Measurements from ENCODE around the gene PCSK4.
A peak's percentile ranks its signal among the peaks of the same experiment; 100 is the strongest.
"Not testable (repeated sequence)": the region's sequence is repeated elsewhere in the genome, so short reads cannot be mapped to it uniquely, and the experiment has no call there.

PCSK4 gene

DNA sequence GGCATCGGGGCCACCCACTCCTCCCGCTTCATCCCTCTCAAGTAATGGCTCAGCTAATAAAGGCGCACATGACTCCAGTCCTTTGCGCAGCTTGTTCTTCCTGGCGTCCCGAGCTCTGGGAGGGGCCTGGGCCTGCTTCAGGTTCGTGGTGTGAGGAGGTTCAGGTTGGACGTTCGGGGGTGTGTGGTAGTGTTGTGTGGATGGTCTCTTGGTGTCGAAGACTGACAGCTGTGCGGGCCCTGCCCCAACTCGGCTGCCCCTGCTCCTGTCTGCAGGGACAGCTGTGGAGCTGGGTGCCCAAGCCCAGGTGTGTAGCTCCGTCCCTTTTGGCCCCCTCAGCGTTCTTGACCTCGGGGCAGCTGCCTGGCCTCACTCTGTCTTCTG, 49.7 kb downstream of the PCSK4 start:
- no peak overlapping the region for H2AFZ ChIP-seq (ENCODE audit: low read depth, low read length)
- H3K4me1 ChIP-seq (ENCODE audit: insufficient read depth, low read length), result peaks cover 17% of the 10 kb centered on the region
- no peak overlapping the region for H3K4me3 ChIP-seq (ENCODE audit: low read length)
- no peaks in the 10 kb centered on the region for H3K27me3 ChIP-seq (ENCODE audit: insufficient read depth, low read length)
- peaks cover 40% of the 10 kb centered on the region for H3K36me3 ChIP-seq (ENCODE audit: insufficient read depth, low read length)
- H3K9me3 ChIP-seq (ENCODE audit: low read length), result no peaks in the 10 kb centered on the region

DNA sequence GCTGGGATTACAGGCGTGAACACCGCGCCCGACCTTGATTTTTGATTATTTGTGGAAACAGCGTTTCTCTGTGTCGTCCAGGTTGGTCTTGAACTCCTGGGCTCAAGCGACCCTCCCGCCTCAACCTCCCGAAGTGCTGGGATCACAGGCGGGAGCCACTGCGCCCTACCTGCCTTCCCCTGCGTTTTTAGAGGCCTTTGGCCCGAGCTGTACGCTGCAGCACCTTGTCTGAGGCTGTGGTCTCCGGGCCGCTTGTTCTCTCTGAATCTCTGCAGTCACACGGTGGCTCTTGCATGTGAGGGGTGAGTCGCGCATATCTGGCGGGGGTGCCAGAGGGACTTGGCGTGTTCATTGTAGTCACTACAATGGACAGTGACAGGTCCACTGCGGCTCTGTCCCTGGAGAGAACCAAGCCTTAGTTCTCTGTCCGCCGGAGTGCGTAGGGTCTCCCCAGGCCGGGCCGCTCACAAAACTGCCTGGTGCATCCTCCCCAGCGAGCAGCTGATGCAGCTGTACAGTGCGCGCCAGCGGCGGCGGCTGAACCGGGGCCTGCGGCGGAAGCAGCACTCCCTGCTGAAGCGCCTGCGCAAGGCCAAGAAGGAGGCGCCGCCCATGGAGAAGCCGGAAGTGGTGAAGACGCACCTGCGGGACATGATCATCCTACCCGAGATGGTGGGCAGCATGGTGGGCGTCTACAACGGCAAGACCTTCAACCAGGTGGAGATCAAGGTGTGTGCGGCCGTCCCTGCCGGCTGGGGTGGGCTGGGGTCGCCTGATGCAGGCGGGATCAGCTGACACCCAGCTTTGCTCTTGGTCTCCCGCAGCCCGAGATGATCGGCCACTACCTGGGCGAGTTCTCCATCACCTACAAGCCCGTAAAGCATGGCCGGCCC, 50.4 kb downstream of the PCSK4 start:
- H3K27me3 ChIP-seq (ENCODE audit: insufficient read depth, low read length); H2AFZ ChIP-seq (ENCODE audit: low read depth, low read length); H3K9me3 ChIP-seq (ENCODE audit: low read length): not testable (repeated sequence)
- Histone ChIP-seq H3K36me3 (ENCODE audit: insufficient read depth, low read length) (peaks cover 44% of the 10 kb centered on the region), H3K4me1 (ENCODE audit: insufficient read depth, low read length) (peaks cover 19% of the 10 kb centered on the region), H3K4me3 (ENCODE audit: low read length) (peak overlapping the region; percentile 89)

- H3K9me3 ChIP-seq (ENCODE audit: low read length), result no peaks in the 10 kb centered on the region
- H2AFZ ChIP-seq (ENCODE audit: low read depth, low read length), result no peak overlapping the region
- H3K4me3 ChIP-seq (ENCODE audit: low read length), result peak overlapping the region; percentile 89
- peaks cover 52% of the 10 kb centered on the region for H3K36me3 ChIP-seq (ENCODE audit: insufficient read depth, low read length)
- H3K27me3 ChIP-seq (ENCODE audit: insufficient read depth, low read length), result no peaks in the 10 kb centered on the region
- peaks cover 18% of the 10 kb centered on the region for H3K4me1 ChIP-seq (ENCODE audit: insufficient read depth, low read length)
Observed at GRCh38 chr19:1438933-1439354, 51.2 kb downstream of the PCSK4 start.

DNA sequence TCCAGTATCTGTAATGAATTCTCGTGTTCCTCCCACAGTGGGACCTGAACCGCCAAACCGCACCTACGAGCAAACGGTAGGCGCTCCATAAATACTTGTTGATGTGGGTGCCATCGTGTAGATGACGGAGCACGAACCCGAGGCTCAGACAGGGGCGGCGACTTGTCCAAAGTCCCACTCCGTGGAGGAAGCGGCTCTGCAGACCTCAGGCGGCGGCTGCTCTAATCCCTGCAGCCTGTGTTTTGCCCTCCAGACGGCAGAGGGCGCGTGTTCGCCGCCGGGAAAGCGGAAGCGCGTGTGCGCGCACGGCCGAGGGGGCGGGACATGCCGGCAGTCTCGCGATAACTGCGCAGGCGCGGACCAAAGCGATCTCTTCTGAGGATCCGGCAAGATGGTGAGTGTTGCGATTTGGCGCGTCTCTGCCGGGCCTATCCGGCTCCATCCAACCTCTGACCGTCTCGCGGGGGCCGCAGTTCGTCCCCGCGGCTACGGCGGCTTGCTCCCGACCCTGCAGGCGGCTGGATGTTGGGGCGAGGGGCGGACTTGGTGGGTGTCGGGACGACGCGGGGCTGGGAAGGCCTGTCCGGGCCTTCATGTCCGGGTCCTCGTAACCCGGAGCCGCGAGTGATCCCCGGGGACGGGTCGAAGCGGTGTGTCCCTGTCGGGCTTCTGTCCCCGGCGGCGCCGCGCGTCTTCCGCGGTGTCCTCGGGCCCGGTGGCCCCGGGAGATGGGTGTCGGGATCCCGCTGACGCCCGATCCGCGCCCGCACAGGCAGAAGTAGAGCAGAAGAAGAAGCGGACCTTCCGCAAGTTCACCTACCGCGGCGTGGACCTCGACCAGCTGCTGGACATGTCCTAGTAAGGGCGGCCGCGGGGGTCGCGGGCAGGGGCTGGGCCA, 51.9 kb downstream of the PCSK4 start, which contains the start of gene RPS15:
TSS of gene RPS15 (plus strand) at position 362 of the 898 bp plus-strand sequence. CDS start at position 392, 30 bp downstream.
- peaks cover 59% of the 10 kb centered on the region for H3K36me3 ChIP-seq (ENCODE audit: insufficient read depth, low read length)
- H3K27me3 ChIP-seq (ENCODE audit: insufficient read depth, low read length), result no peaks in the 10 kb centered on the region
- H3K9me3 ChIP-seq (ENCODE audit: low read length), result no peaks in the 10 kb centered on the region

DNA sequence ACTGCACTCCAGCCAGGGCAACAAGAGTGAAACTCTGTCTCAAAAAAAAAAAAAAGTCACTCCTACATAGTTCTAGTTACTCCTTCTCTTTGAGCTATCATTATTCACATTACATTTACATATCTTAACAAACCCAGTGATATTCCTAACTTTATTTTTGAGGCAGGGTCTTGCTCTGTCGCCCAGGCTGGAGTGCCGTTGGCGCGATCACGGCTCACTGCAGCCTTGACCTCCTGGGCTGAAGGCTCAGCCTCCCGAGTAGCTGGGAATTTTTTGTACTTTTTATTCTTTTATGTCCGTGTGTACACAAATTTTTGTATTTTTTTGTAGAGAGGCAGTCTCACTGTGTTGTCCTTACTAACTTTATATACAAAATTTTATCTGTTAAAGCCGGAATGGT, 52.5 kb downstream of the PCSK4 start:
- Histone ChIP-seq H2AFZ (ENCODE audit: low read depth, low read length) (no peak overlapping the region), H3K4me1 (ENCODE audit: insufficient read depth, low read length) (peaks cover 18% of the 10 kb centered on the region), H3K4me3 (ENCODE audit: low read length) (no peak overlapping the region), H3K9me3 (ENCODE audit: low read length) (no peaks in the 10 kb centered on the region), H3K36me3 (ENCODE audit: insufficient read depth, low read length) (peaks cover 65% of the 10 kb centered on the region), H3K27me3 (ENCODE audit: insufficient read depth, low read length) (no peaks in the 10 kb centered on the region)

More for the DNA sequence above, 51.9 kb downstream of the PCSK4 start, which contains the start of gene RPS15:
- Histone ChIP-seq H2AFZ (ENCODE audit: low read depth, low read length) (no peak within 1 kb of the TSS), H3K4me3 (ENCODE audit: low read length) (peak within 1 kb of the TSS; percentile 89), H3K4me1 (ENCODE audit: insufficient read depth, low read length) (peaks cover 18% of the 10 kb centered on the region)

DNA sequence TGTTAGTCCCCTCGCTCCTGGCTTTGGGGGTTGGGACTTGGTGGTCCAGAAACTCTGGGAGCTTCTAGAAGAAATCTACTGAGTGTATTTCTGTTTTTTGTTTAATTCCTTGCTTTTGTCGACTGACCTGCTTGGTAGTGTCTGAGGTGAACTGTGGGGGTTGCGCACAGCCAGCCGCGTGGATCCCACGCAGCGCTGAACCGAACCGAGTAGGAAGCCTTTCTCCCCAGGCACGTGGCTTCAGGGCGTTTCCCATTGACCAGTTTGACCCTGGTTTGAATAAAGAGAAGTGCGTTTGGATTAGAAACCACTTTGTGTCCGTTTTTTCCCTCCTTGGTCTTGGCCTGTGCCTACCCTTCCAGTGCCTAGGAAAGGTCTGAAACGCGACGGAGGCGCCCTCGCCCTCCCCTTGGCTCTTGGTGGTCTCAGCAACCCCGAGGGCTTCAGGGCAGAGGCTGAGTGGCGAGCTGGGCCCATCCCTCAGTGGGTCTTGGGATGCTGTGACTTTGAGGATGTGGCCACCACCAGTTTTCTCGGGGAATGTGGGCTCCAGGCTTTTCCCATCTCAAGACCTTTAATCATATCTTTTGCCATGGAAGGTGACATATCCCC, 54.7 kb downstream of the PCSK4 start:
- no peaks in the 10 kb centered on the region for H3K9me3 ChIP-seq (ENCODE audit: low read length)
- no peaks in the 10 kb centered on the region for H3K27me3 ChIP-seq (ENCODE audit: insufficient read depth, low read length)
- H3K4me3 ChIP-seq (ENCODE audit: low read length), result no peak overlapping the region
- H2AFZ ChIP-seq (ENCODE audit: low read depth, low read length), result no peak overlapping the region
- H3K36me3 ChIP-seq (ENCODE audit: insufficient read depth, low read length), result peaks cover 57% of the 10 kb centered on the region
- peaks cover 16% of the 10 kb centered on the region for H3K4me1 ChIP-seq (ENCODE audit: insufficient read depth, low read length)

- H3K27me3 ChIP-seq (ENCODE audit: insufficient read depth, low read length), result no peaks in the 10 kb centered on the region
- H3K9me3 ChIP-seq (ENCODE audit: low read length), result no peaks in the 10 kb centered on the region
- H2AFZ ChIP-seq (ENCODE audit: low read depth, low read length), result no peak overlapping the region
- peaks cover 56% of the 10 kb centered on the region for H3K36me3 ChIP-seq (ENCODE audit: insufficient read depth, low read length)
- no peak overlapping the region for H3K4me3 ChIP-seq (ENCODE audit: low read length)
- H3K4me1 ChIP-seq (ENCODE audit: insufficient read depth, low read length), result peaks cover 10% of the 10 kb centered on the region
Observed at GRCh38 chr19:1434577-1435060, 55.5 kb downstream of the PCSK4 start.

DNA sequence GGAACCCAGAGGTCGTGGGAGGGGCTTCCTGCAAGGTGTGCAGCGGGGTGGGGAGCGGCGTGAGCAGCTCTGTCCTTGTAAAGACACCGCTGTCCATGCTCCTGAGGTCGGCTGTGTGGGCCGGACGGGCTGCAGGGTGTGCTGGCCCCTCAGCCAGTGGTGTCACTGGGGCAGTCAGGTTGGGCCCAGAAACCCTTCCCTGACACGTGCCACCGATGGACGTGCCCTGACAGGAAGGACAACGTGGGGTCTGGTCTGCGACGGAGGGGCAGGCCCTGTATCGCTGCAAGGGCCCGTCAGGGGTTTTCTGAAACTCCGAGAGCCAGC, 56.1 kb downstream of the PCSK4 start:
- Histone ChIP-seq H3K4me1 (ENCODE audit: insufficient read depth, low read length) (peaks cover 4% of the 10 kb centered on the region), H2AFZ (ENCODE audit: low read depth, low read length) (no peak overlapping the region), H3K27me3 (ENCODE audit: insufficient read depth, low read length) (no peaks in the 10 kb centered on the region), H3K36me3 (ENCODE audit: insufficient read depth, low read length) (peaks cover 56% of the 10 kb centered on the region), H3K9me3 (ENCODE audit: low read length) (no peaks in the 10 kb centered on the region), H3K4me3 (ENCODE audit: low read length) (no peak overlapping the region)

GRCh38 chr19:1433119-1434039, 56.8 kb downstream of the PCSK4 start:
- Histone ChIP-seq H2AFZ (ENCODE audit: low read depth, low read length) (no peak overlapping the region), H3K4me3 (ENCODE audit: low read length) (no peak overlapping the region), H3K4me1 (ENCODE audit: insufficient read depth, low read length) (peaks cover 3% of the 10 kb centered on the region), H3K27me3 (ENCODE audit: insufficient read depth, low read length) (no peaks in the 10 kb centered on the region), H3K9me3 (ENCODE audit: low read length) (no peaks in the 10 kb centered on the region), H3K36me3 (ENCODE audit: insufficient read depth, low read length) (peaks cover 61% of the 10 kb centered on the region)

DNA sequence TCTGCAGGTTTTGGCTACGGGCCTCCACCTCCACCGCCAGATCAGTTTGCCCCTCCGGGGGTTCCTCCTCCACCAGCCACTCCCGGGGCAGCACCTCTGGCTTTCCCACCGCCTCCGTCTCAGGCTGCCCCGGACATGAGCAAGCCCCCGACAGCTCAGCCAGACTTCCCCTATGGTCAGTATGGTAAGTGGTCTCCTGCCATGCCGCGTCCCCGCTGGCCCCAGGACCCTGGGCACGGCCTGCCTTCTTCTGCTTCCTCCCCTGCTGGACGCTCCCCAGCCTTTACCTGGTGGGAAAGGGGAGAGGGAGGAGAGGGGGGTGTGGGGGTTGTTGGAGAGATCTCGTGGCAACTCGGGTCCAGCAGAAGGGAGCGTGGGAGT, 57.7 kb downstream of the PCSK4 start:
- no peak overlapping the region for H2AFZ ChIP-seq (ENCODE audit: low read depth, low read length)
- peaks cover 3% of the 10 kb centered on the region for H3K4me1 ChIP-seq (ENCODE audit: insufficient read depth, low read length)
- no peaks in the 10 kb centered on the region for H3K27me3 ChIP-seq (ENCODE audit: insufficient read depth, low read length)
- H3K4me3 ChIP-seq (ENCODE audit: low read length), result no peak overlapping the region
- H3K9me3 ChIP-seq (ENCODE audit: low read length), result no peaks in the 10 kb centered on the region
- peaks cover 70% of the 10 kb centered on the region for H3K36me3 ChIP-seq (ENCODE audit: insufficient read depth, low read length)

DNA sequence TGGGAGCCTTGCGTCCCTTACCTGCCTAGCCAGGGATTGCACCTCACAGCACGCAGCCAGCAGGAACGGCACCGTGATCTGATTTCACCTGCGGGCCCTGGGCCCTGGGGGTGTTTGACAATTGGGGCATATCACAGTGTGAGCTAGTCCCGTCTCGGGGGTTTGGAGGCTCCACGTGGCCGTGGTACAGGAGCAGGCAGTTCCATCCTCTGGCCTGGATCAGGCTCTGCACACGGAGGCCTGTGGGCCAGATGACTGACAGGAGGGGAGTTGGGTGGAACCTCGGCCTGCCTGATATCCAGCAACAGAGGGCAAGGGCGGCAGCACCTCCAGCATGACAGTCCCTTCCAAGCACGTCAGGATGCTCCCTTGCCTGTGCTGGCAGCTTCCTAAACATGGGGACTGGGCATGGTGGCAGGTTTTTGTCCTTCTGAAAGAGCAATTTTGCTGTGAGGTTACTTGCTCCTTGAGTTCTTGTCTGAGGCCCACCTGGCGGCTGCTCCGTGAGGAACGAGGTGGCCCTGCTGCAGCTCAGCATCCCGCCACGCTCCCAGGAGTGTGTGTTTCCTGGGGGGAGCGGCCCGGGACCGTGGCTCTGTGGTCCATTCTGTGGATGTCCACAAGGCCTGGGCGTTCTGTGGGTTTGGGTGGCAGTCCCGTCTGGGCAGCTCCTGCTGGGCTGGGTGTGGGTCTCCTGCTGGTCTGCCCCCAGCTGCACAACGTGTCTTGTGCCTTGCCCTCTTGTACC, 58.2 kb downstream of the PCSK4 start:
- H3K36me3 ChIP-seq (ENCODE audit: insufficient read depth, low read length), result peaks cover 73% of the 10 kb centered on the region
- no peaks in the 10 kb centered on the region for H3K27me3 ChIP-seq (ENCODE audit: insufficient read depth, low read length)
- no peaks in the 10 kb centered on the region for H3K9me3 ChIP-seq (ENCODE audit: low read length)
- no peak overlapping the region for H3K4me3 ChIP-seq (ENCODE audit: low read length)
- H2AFZ ChIP-seq (ENCODE audit: low read depth, low read length), result no peak overlapping the region
- peaks cover 3% of the 10 kb centered on the region for H3K4me1 ChIP-seq (ENCODE audit: insufficient read depth, low read length)
